ENCODE results near the gene KCNQ2.

KCNQ2 gene

GRCh38 chr20:63469713-63470101 is 2.7 kb downstream of the KCNQ2 start:
- DNase-seq = no peak

- no peak for DNase-seq
These were observed 3.3 kb downstream of the KCNQ2 start for GRCh38 chr20:63469019-63469712.

GRCh38 chr20:63468421-63468820 is 4.0 kb downstream of the KCNQ2 start:
- DNase-seq = no peak

- DNase-seq = no peak
These were observed 5.0 kb downstream of the KCNQ2 start for GRCh38 chr20:63467294-63468083.

GRCh38 chr20:63466861-63467260 is 5.6 kb downstream of the KCNQ2 start:
- no peak for DNase-seq

GRCh38 chr20:63466250-63466825 is 6.1 kb downstream of the KCNQ2 start:
- DNase-seq = no peak

GRCh38 chr20:63465380-63466249 is 6.8 kb downstream of the KCNQ2 start:
- DNase-seq = no peak

- no peak for DNase-seq
These were observed 8.2 kb downstream of the KCNQ2 start for GRCh38 chr20:63464289-63464635.

GRCh38 chr20:63463400-63464288 is 8.8 kb downstream of the KCNQ2 start:
- DNase-seq = no peak

- DNase-seq = no peak
These were observed 10.2 kb downstream of the KCNQ2 start for GRCh38 chr20:63462244-63462643.

- DNase-seq = no peak
These were observed 11.2 kb downstream of the KCNQ2 start for GRCh38 chr20:63461104-63461763.

GRCh38 chr20:63459070-63459380 is 13.4 kb downstream of the KCNQ2 start:
- no peak for DNase-seq

GRCh38 chr20:63458170-63459069 is 14.0 kb downstream of the KCNQ2 start:
- DNase-seq = no peak

GRCh38 chr20:63457737-63458136 is 14.7 kb downstream of the KCNQ2 start:
- DNase-seq = no peak

- no peak for DNase-seq
These were observed 15.8 kb downstream of the KCNQ2 start for GRCh38 chr20:63456429-63457284.

- no peak for DNase-seq
These were observed 16.9 kb downstream of the KCNQ2 start for GRCh38 chr20:63455568-63455859.

- peak; percentile 67 for DNase-seq
These were observed 17.5 kb downstream of the KCNQ2 start for GRCh38 chr20:63454731-63455567.

GRCh38 chr20:63452821-63453523 is 19.5 kb downstream of the KCNQ2 start:
- DNase-seq = no peak
